ENCODE results near the gene SLC15A2. TPM values are rescaled to one million over a fixed set of nuclear protein-coding genes. Genes with fewer than 3 reads are reported as not detected.

SLC15A2 gene
- total and polyA plus RNA-seq, 7 donors = 0.30 to 1.8 (median 0.52) TPM

DNA sequence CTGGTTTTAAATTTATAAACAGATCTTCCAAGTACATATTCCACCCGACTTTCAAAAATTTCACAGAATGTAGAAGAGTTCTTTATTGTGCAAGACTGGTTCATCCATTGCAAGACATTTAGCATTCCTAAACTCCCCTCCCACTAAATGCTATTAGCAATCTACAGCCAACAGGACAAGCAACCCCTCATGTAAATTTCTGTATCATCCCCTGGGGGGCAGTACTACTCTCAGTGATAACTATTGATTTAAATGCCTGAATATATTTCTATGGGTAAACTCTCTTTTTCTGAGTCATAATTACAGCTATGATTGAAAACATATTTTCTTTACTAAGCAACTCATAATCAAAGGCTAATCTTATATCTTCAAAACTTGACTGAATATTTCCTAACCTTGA is 10.7 kb upstream of the SLC15A2 start:
- no peak for DNase-seq
- Histone ChIP-seq H3K4me3 (no peak overlapping the region), H3K9me3 (no peaks in the 10 kb centered on the region), H3K36me3 (ENCODE audit: insufficient read depth in 1 of 2, low read depth in 1 of 2) (no peaks in the 10 kb centered on the region), H3K4me1 (no peaks in the 10 kb centered on the region), H3K27me3 (ENCODE audit: insufficient read depth in 3 of 3, low read length in 2 of 3) (no peaks in the 10 kb centered on the region), H3K27ac (no peak overlapping the region)
- intact Hi-C loops (cut with DNase I) = no loop called here
- ATAC-seq = no peak
- 26 to 33% (median 32%) methylated on average over 1 of the region's 1 CpG for WGBS, 3 donors
- no peak for TF ChIP-seq CTCF (IDR thresholded peaks at IDR 0.05)

DNA sequence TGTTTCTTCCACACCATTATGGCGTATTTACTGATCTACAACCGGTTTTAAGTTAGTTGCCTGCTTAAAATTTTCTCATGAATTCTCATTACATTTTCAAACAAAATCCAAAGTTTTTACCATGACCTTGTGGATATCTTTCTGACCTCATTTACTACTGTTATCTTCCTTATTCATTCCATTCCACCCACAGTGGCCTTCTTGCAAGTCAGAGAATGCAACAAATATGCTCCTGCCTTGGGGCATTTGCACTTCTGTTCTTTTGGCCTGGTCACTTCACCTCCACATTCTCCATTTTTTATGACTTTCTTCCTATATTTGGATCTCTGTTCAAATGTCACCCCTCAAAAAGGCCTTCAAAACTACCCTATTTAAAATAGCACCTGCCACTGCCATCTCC is 8.8 kb upstream of the SLC15A2 start:
- no peak for TF ChIP-seq CTCF (IDR thresholded peaks at IDR 0.05)
- no peak overlapping the region for H3K4me3 ChIP-seq
- no peaks in the 10 kb centered on the region for H3K4me1 ChIP-seq
- no peaks in the 10 kb centered on the region for H3K36me3 ChIP-seq (ENCODE audit: insufficient read depth in 1 of 2, low read depth in 1 of 2)
- DNase-seq (no peak), ATAC-seq (no peak)
- no peak overlapping the region for H3K27ac ChIP-seq
- H3K9me3 ChIP-seq = no peaks in the 10 kb centered on the region
- intact Hi-C loops (cut with DNase I) = no loop called here
- 94 to 98% (median 94%) methylated on average over 2 of the region's 2 CpGs for WGBS, 3 donors
- H3K27me3 ChIP-seq (ENCODE audit: insufficient read depth in 3 of 3, low read length in 2 of 3) = no peaks in the 10 kb centered on the region

- Histone ChIP-seq H3K4me1 (peaks cover 23% of the 10 kb centered on the region), H3K27me3 (ENCODE audit: insufficient read depth in 3 of 3, low read length in 2 of 3) (no peaks in the 10 kb centered on the region), H3K4me3 (no peak overlapping the region), H3K27ac (no peak overlapping the region), H3K9me3 (no peaks in the 10 kb centered on the region), H3K36me3 (ENCODE audit: insufficient read depth in 1 of 2, low read depth in 1 of 2) (no peaks in the 10 kb centered on the region)
- DNase-seq (no peak), ATAC-seq (peak; percentile 60 to 92 (median 81))
- 0 to 8% (median 0%) methylated on average over 1 of the region's 1 CpG for WGBS, 3 donors
- no peak for TF ChIP-seq CTCF (IDR thresholded peaks at IDR 0.05)
- intact Hi-C loops (cut with DNase I) = no loop called here
These were observed 920 bp downstream of the SLC15A2 start for GRCh38 chr3:121895121-121895520.

GRCh38 chr3:121895736-121896135 is 1.5 kb downstream of the SLC15A2 start:
- no peak for TF ChIP-seq CTCF (IDR thresholded peaks at IDR 0.05)

DNA sequence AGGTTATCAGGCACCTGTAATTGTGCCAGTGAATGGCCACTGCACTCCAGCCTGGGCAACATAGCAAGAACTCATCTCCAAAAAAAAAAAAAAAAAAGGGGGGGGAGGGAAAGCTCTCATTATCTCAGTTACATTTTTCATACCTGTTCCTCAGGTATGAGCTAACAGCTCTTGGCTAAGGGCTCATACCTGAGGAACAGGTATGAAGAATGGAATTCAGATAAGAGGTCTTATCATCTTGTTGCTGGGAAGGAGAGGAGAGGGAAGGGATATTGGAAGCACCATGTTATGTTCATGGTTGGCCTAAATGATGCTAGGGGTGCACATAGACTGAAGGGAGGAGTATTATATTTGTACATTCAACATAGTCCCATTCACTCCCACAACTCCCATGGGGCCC is 2.6 kb downstream of the SLC15A2 start:
- Histone ChIP-seq H3K27me3 (ENCODE audit: insufficient read depth in 3 of 3, low read length in 2 of 3) (no peaks in the 10 kb centered on the region), H3K27ac (no peak overlapping the region), H3K9me3 (no peaks in the 10 kb centered on the region), H3K4me1 (peaks cover 23% of the 10 kb centered on the region), H3K4me3 (no peak overlapping the region), H3K36me3 (ENCODE audit: insufficient read depth in 1 of 2, low read depth in 1 of 2) (no peaks in the 10 kb centered on the region)
- ATAC-seq (no peak), DNase-seq (no peak)
- intact Hi-C loops (cut with DNase I) = no loop called here
- no peak for TF ChIP-seq CTCF (IDR thresholded peaks at IDR 0.05)

More at GRCh38 chr3:121895736-121896135, 1.5 kb downstream of the SLC15A2 start:
- H3K36me3 ChIP-seq (ENCODE audit: insufficient read depth in 1 of 2, low read depth in 1 of 2) = no peaks in the 10 kb centered on the region
- H3K4me3 ChIP-seq = no peak overlapping the region
- ATAC-seq = no peak
- no peaks in the 10 kb centered on the region for H3K9me3 ChIP-seq
- no peaks in the 10 kb centered on the region for H3K27me3 ChIP-seq (ENCODE audit: insufficient read depth in 3 of 3, low read length in 2 of 3)
- no peak for DNase-seq
- peaks cover 23% of the 10 kb centered on the region for H3K4me1 ChIP-seq
- H3K27ac ChIP-seq = no peak overlapping the region
- intact Hi-C loops (cut with DNase I) = no loop called here
